Measurements from ENCODE around the gene SLITRK1. TPM values are rescaled to one million over a fixed set of nuclear protein-coding genes. Genes with fewer than 3 reads are reported as not detected.

Gene SLITRK1
- total RNA-seq, 2 experiments from 2014 or later, result not detected

DNA sequence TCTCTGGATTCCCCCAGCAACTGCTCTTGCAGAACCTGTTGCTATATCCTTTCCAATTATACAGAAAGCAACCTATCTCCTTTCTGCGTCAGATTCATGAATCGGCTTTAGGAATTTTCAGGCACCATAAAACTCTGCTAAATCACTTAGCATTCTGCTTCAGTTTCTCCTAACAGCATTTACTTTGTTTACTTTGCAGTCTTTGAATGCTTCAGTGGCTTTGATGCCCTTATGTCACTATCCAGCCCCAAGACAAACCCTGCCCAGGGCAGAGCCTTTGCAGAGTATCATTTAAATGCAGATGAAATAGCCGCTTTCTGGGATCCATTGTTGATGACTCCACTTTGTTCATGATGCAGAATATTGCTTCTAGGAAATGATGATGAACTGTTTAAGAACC lies 43.1 kb downstream of the SLITRK1 start:
- POLR2A ChIA-PET, result no interaction called here

DNA sequence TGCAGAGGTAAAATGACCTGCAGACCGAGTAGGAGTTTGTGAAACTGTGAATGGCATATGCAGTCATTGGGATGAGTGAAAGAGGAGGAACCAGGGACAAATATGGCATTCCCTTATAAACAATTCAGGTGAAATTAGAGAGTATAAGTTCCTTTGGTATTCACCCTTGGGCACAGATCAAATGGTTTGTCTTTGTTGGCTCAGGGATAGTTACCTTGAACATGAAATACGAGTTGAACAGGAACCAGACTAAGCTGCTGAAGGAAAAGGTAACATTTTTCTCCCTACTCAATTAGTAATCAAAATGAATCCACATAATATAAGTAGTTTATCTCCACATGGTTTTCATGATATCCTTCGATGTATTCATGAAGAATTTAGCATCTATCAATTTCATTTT lies 50.5 kb downstream of the SLITRK1 start:
- TF ChIP-seq EZH2phosphoT487 (IDR thresholded peaks at IDR 0.05; ENCODE audit: borderline replicate concordance, low read depth, low read length), result no peak
- TF ChIP-seq, protein P1, sequence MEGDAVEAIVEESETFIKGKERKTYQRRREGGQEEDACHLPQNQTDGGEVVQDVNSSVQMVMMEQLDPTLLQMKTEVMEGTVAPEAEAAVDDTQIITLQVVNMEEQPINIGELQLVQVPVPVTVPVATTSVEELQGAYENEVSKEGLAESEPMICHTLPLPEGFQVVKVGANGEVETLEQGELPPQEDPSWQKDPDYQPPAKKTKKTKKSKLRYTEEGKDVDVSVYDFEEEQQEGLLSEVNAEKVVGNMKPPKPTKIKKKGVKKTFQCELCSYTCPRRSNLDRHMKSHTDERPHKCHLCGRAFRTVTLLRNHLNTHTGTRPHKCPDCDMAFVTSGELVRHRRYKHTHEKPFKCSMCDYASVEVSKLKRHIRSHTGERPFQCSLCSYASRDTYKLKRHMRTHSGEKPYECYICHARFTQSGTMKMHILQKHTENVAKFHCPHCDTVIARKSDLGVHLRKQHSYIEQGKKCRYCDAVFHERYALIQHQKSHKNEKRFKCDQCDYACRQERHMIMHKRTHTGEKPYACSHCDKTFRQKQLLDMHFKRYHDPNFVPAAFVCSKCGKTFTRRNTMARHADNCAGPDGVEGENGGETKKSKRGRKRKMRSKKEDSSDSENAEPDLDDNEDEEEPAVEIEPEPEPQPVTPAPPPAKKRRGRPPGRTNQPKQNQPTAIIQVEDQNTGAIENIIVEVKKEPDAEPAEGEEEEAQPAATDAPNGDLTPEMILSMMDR (conservative IDR thresholded peaks at IDR 0.05; ENCODE audit: low read length), result no peak
- Histone ChIP-seq H3K27ac (ENCODE audit: low read depth, low read length, poor library complexity, severe bottlenecking) (no peak overlapping the region), H3K4me3 (ENCODE audit: low read depth, low read length, poor library complexity, severe bottlenecking) (no peak overlapping the region), H4K20me1 (ENCODE audit: insufficient read depth, low read length) (no peaks in the 10 kb centered on the region), H3K4me1 (ENCODE audit: insufficient read depth, low read length, poor library complexity, severe bottlenecking) (no peaks in the 10 kb centered on the region), H3K36me3 (ENCODE audit: insufficient read depth, low read length) (no peaks in the 10 kb centered on the region), H3K4me2 (ENCODE audit: low read length) (no peak overlapping the region), H3K79me2 (ENCODE audit: insufficient read depth, low read depth, low read length) (no peaks in the 10 kb centered on the region), H2AFZ (ENCODE audit: low read length) (no peak overlapping the region), H3K9me2 (ENCODE audit: insufficient read depth, low read length) (no peaks in the 10 kb centered on the region), H3K9me3 (ENCODE audit: low read length) (no peaks in the 10 kb centered on the region)
- DNase-seq (ENCODE audit: low spot score), result no peak
- no TSS peak for BruUV-seq (replicated peaks)
- ChIA-PET POLR2A (no interaction called here), CTCF (ENCODE audit: unreplicated experiment) (no interaction called here)
- intact Hi-C loops (cut with micrococcal nuclease; ENCODE audit: unreplicated experiment), result no loop called here

More for the DNA sequence above, 43.1 kb downstream of the SLITRK1 start:
- intact Hi-C loops (cut with micrococcal nuclease; ENCODE audit: unreplicated experiment), result no loop called here
- no peak overlapping the region for H3K4me2 ChIP-seq (ENCODE audit: low read length)
- no peak overlapping the region for H2AFZ ChIP-seq (ENCODE audit: low read length)
- DNase-seq (ENCODE audit: low spot score), result no peak
- no peak for TF ChIP-seq EZH2phosphoT487 (IDR thresholded peaks at IDR 0.05; ENCODE audit: borderline replicate concordance, low read depth, low read length)
- TF ChIP-seq, protein P1 (conservative IDR thresholded peaks at IDR 0.05; ENCODE audit: low read length), result no peak
- no peak overlapping the region for H3K4me3 ChIP-seq (ENCODE audit: low read depth, low read length, poor library complexity, severe bottlenecking)
- H3K27ac ChIP-seq (ENCODE audit: low read depth, low read length, poor library complexity, severe bottlenecking), result no peak overlapping the region
- H3K9me3 ChIP-seq (ENCODE audit: low read length), result no peaks in the 10 kb centered on the region
- no peaks in the 10 kb centered on the region for H3K79me2 ChIP-seq (ENCODE audit: insufficient read depth, low read depth, low read length)
- no peaks in the 10 kb centered on the region for H3K4me1 ChIP-seq (ENCODE audit: insufficient read depth, low read length, poor library complexity, severe bottlenecking)
- no TSS peak for BruUV-seq (replicated peaks)
- H3K9me2 ChIP-seq (ENCODE audit: insufficient read depth, low read length), result no peaks in the 10 kb centered on the region
- CTCF ChIA-PET (ENCODE audit: unreplicated experiment), result no interaction called here
- H4K20me1 ChIP-seq (ENCODE audit: insufficient read depth, low read length), result no peaks in the 10 kb centered on the region
- no peaks in the 10 kb centered on the region for H3K36me3 ChIP-seq (ENCODE audit: insufficient read depth, low read length)

DNA sequence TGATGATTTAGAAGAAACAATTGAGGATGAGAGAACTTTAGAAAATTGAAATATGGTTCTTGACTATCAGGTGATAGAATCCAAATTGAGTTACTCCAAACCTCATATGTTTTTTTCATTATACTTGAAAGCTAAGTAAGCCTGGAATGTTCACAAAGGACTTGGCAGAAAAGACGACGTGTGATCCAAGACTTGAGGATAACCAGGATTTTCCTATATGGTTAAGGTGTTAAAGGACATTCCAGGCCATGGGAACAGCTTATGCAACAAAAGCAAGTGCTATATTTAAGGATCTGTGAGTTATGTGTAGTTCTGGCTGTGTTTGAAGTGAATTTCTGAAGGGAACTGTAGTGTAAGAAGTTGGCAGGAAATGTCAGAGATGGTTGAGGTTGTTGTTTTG lies 52.5 kb downstream of the SLITRK1 start:
- no peak overlapping the region for H3K4me2 ChIP-seq (ENCODE audit: low read length)
- no peaks in the 10 kb centered on the region for H3K79me2 ChIP-seq (ENCODE audit: insufficient read depth, low read depth, low read length)
- 0 out of 2 replicates have a peak, but pooled peaks cover under 1% of the 10 kb centered on the region for H3K9me3 ChIP-seq (ENCODE audit: low read length)
- ChIA-PET POLR2A (no interaction called here), CTCF (ENCODE audit: unreplicated experiment) (no interaction called here)
- H3K4me1 ChIP-seq (ENCODE audit: insufficient read depth, low read length, poor library complexity, severe bottlenecking), result no peaks in the 10 kb centered on the region
- TF ChIP-seq, protein P1 (conservative IDR thresholded peaks at IDR 0.05; ENCODE audit: low read length), result no peak
- TF ChIP-seq EZH2phosphoT487 (IDR thresholded peaks at IDR 0.05; ENCODE audit: borderline replicate concordance, low read depth, low read length), result no peak
- no peaks in the 10 kb centered on the region for H3K36me3 ChIP-seq (ENCODE audit: insufficient read depth, low read length)
- H3K27ac ChIP-seq (ENCODE audit: low read depth, low read length, poor library complexity, severe bottlenecking), result no peak overlapping the region
- no peak overlapping the region for H3K4me3 ChIP-seq (ENCODE audit: low read depth, low read length, poor library complexity, severe bottlenecking)
- no peak for DNase-seq (ENCODE audit: low spot score)
- BruUV-seq (replicated peaks), result no TSS peak
- H3K9me2 ChIP-seq (ENCODE audit: insufficient read depth, low read length), result no peaks in the 10 kb centered on the region
- no peak overlapping the region for H2AFZ ChIP-seq (ENCODE audit: low read length)
- intact Hi-C loops (cut with micrococcal nuclease; ENCODE audit: unreplicated experiment), result no loop called here
- H4K20me1 ChIP-seq (ENCODE audit: insufficient read depth, low read length), result no peaks in the 10 kb centered on the region
